Peyer's patch (tissue), 4 donors: ENCODE data around the gene FRMD5.

ENCODE experiments used
- CTCF ChIP-seq, 6 experiments: fragments of 450-650 bp in 4 of 6; fragments of 200-600 bp in 2 of 6; sonication (generic) in 1 of 6; IDR thresholded peaks; one replicate each; pipeline ENCODE4 v1.5.1; 2017 to 2019; ENCODE audit warnings: antibody characterized with exemption in 6 of 6, mild to moderate bottlenecking in 3 of 6, moderate library complexity in 1 of 6
- POLR2A ChIP-seq, 2 donors: fragments of 450-650 bp; IDR thresholded peaks; one replicate each; pipeline ENCODE4 v1.5.1; 2017; ENCODE audit warnings: antibody characterized with exemption in 2 of 2, mild to moderate bottlenecking in 2 of 2, moderate library complexity in 2 of 2

- TF ChIP-seq CTCF (IDR thresholded peaks at IDR 0.05) (no peak), POLR2A (IDR thresholded peaks at IDR 0.05) (no peak)
These were observed 13.9 kb upstream of the FRMD5 start for GRCh38 chr15:44208956-44209355.
